ENCODE data around the gene MAST4. TPM values are rescaled to one million over a fixed set of nuclear protein-coding genes. Genes with fewer than 3 reads are reported as not detected.

The MAST4 gene
- total and polyA plus RNA-seq, 2 of the 4 experiments (the other 2 are of a cell fraction), result 4.8 to 6.8 TPM

- Histone ChIP-seq H4K91ac (ENCODE audit: insufficient read depth, low read depth, low read length) (no peak overlapping the region), H3K9ac (ENCODE audit: low read depth, low read length) (no peak overlapping the region), H2BK15ac (ENCODE audit: low read depth, low read length) (no peak overlapping the region), H3K4ac (ENCODE audit: low read depth, low read length) (no peak overlapping the region), H3K27me3 (ENCODE audit: control insufficient read depth, insufficient read depth, low read length) (no peaks in the 10 kb centered on the region), H3K27ac (ENCODE audit: insufficient read depth, low read length) (no peak overlapping the region), H3K9me3 (ENCODE audit: control insufficient read depth, insufficient read depth, low read length) (no peaks in the 10 kb centered on the region), H3K4me2 (ENCODE audit: low read depth, low read length) (no peak overlapping the region), H4K20me1 (ENCODE audit: insufficient read depth, low read length) (no peaks in the 10 kb centered on the region), H3K79me1 (ENCODE audit: low read depth in 1 of 2, low read length in 2 of 2) (no peaks in the 10 kb centered on the region; a peak in 1 of 4 replicates), H2AK9ac (replicated peaks; ENCODE audit: low read depth, low read length, poor library complexity) (no peak overlapping the region), H3K4me3 (ENCODE audit: insufficient read depth, low read depth, low read length) (no peak overlapping the region), H2AFZ (replicated peaks; ENCODE audit: low read length, poor library complexity) (no peak overlapping the region), H3K9me1 (ENCODE audit: insufficient read depth, low read length) (no peaks in the 10 kb centered on the region), H4K5ac (ENCODE audit: low read depth, low read length) (no peak overlapping the region), H2BK120ac (ENCODE audit: low read depth, low read length) (no peak overlapping the region), H4K8ac (ENCODE audit: low read depth in 2 of 2, low read length in 2 of 2) (no peak overlapping the region), H3K36me3 (ENCODE audit: control insufficient read depth, insufficient read depth, low read length) (peaks cover 14% of the 10 kb centered on the region), H2AK5ac (ENCODE audit: low read depth, low read length) (no peak overlapping the region), H3K18ac (ENCODE audit: low read depth, low read length) (no peak overlapping the region), H3K14ac (replicated peaks; ENCODE audit: low read depth, low read length) (no peak overlapping the region), H3K56ac (ENCODE audit: extremely low read depth, insufficient read depth, low read length) (no peak overlapping the region), H2BK5ac (ENCODE audit: low read depth, low read length, poor library complexity, severe bottlenecking) (no peak overlapping the region), H3K23ac (ENCODE audit: low read depth, low read length) (no peak overlapping the region), H2BK20ac (ENCODE audit: low read depth, low read length) (no peak overlapping the region), H3K4me1 (ENCODE audit: control insufficient read depth, insufficient read depth, low read length) (peaks cover 2% of the 10 kb centered on the region; the same call in 1 of the 2 replicates)
- WGBS, 2 experiments (ENCODE audit: extremely low coverage in 2 of 2, insufficient read length in 1 of 2), result no CpG with 5 or more reads among the region's 4 CpGs
- intact Hi-C loops (cut with micrococcal nuclease) (no loop called here), dilution Hi-C loops (cut with HindIII; ENCODE audit: low sequenced_read_pairs, unreplicated experiment) (no loop called here), in situ Hi-C loops (cut with MboI; ENCODE audit: low sequenced_read_pairs) (no loop called here)
- ATAC-seq (ENCODE audit: low read depth) (no peak), DNase-seq (no peak)
- TF ChIP-seq MXI1 (IDR thresholded peaks at IDR 0.05; ENCODE audit: borderline replicate concordance, low read depth, low read length) (no peak), NFE2L2 (IDR thresholded peaks at IDR 0.05; ENCODE audit: low read depth, low read length) (no peak), SMC3 (IDR thresholded peaks at IDR 0.05; ENCODE audit: low read depth, low read length) (no peak), POLR2A (IDR thresholded peaks at IDR 0.05; ENCODE audit: low read depth, low read length) (no peak), RAD21 (IDR thresholded peaks at IDR 0.05; ENCODE audit: low read length) (no peak), MAFK (IDR thresholded peaks at IDR 0.05; ENCODE audit: low read depth, low read length) (no peak), FOS (IDR thresholded peaks at IDR 0.05; ENCODE audit: low read depth, low read length) (no peak), CEBPB (IDR thresholded peaks at IDR 0.05; ENCODE audit: low read depth, low read length) (no peak), CHD1 (IDR thresholded peaks at IDR 0.05; ENCODE audit: low read depth, low read length) (no peak), MAZ (IDR thresholded peaks at IDR 0.05; ENCODE audit: borderline replicate concordance, low read depth, low read length) (no peak), BHLHE40 (IDR thresholded peaks at IDR 0.05; ENCODE audit: low read depth, low read length) (no peak), RCOR1 (IDR thresholded peaks at IDR 0.05; ENCODE audit: insufficient replicate concordance, low read length) (no peak), RFX5 (IDR thresholded peaks at IDR 0.05; ENCODE audit: low read depth, low read length) (no peak)
- TF ChIP-seq, protein P1, sequence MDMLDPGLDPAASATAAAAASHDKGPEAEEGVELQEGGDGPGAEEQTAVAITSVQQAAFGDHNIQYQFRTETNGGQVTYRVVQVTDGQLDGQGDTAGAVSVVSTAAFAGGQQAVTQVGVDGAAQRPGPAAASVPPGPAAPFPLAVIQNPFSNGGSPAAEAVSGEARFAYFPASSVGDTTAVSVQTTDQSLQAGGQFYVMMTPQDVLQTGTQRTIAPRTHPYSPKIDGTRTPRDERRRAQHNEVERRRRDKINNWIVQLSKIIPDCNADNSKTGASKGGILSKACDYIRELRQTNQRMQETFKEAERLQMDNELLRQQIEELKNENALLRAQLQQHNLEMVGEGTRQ (IDR thresholded peaks at IDR 0.05; ENCODE audit: low read depth, low read length), result no peak
- TF ChIP-seq, protein P2, sequence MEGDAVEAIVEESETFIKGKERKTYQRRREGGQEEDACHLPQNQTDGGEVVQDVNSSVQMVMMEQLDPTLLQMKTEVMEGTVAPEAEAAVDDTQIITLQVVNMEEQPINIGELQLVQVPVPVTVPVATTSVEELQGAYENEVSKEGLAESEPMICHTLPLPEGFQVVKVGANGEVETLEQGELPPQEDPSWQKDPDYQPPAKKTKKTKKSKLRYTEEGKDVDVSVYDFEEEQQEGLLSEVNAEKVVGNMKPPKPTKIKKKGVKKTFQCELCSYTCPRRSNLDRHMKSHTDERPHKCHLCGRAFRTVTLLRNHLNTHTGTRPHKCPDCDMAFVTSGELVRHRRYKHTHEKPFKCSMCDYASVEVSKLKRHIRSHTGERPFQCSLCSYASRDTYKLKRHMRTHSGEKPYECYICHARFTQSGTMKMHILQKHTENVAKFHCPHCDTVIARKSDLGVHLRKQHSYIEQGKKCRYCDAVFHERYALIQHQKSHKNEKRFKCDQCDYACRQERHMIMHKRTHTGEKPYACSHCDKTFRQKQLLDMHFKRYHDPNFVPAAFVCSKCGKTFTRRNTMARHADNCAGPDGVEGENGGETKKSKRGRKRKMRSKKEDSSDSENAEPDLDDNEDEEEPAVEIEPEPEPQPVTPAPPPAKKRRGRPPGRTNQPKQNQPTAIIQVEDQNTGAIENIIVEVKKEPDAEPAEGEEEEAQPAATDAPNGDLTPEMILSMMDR (conservative IDR thresholded peaks at IDR 0.05; ENCODE audit: low read depth, low read length), result no peak
- TF ChIP-seq, protein P3, sequence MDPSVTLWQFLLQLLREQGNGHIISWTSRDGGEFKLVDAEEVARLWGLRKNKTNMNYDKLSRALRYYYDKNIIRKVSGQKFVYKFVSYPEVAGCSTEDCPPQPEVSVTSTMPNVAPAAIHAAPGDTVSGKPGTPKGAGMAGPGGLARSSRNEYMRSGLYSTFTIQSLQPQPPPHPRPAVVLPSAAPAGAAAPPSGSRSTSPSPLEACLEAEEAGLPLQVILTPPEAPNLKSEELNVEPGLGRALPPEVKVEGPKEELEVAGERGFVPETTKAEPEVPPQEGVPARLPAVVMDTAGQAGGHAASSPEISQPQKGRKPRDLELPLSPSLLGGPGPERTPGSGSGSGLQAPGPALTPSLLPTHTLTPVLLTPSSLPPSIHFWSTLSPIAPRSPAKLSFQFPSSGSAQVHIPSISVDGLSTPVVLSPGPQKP (IDR thresholded peaks at IDR 0.05; ENCODE audit: borderline replicate concordance, low read depth, low read length), result no peak
- ChIA-PET CTCF (interaction anchor here (0.6 kb wide), 1 partner anchor 43 kb away, joined by 3 read pairs; no protein-coding TSS in a partner anchor), POLR2A (ENCODE audit: unreplicated experiment) (no interaction called here)
- BruUV-seq (replicated peaks), result no TSS peak
Observed at GRCh38 chr5:67102708-67103107, 506.5 kb downstream of the MAST4 start.

Measured in IMR-90 (cell line).